Heart left ventricle (tissue), 13 donors: ENCODE results near the gene TMEM79.

Source experiments
- CTCF ChIP-seq, 12 donors: fragments of 200-600 bp; sonication (generic) in 4 of 12; IDR thresholded peaks; one replicate each; pipeline versions ENCODE4 v1.5.0 to v1.8.0; 2018 to 2022; ENCODE audit warnings: antibody characterized with exemption in 12 of 12, mild to moderate bottlenecking in 5 of 12
- POLR2A ChIP-seq, 2 donors: fragments of 450-650 bp; IDR thresholded peaks; one replicate each; pipeline ENCODE4 v1.6.1; 2017; ENCODE audit warnings: antibody characterized with exemption in 2 of 2, mild to moderate bottlenecking in 2 of 2, moderate library complexity in 2 of 2
- donor health status: ischemic (EF 13 %, LVEDD 7.1; RV severe dilation, severe dysfunction).
- donor health status: DM: no; HTN: yes; CAD: no.
- donor health status: DM: no; HTN: no; CAD: no.
- donor health status: ischemic (EF 25% LVEDD 6.9; RV normal size, moderate dysfunction).
- donor health status: ischemic (EF 25% LVEDD 5.7; RV mildly dilated, moderate dysfunction).
- donor health status: ischemic (EF 35%, LVEDD 5.7; RV mildly dilated, moderate dysfunction).
- donor health status: nonischemic (EF 11% LVEDD 7.7; RV severe dilation, severe dysfunction).
- donor health status: DM: yes; HTN: yes; CAD: no.
- donor health status: PGD.
- donor health status: ischemic (EF 29% LVEDD 5.4; RV normal size, mild dysfunction).
- donor health status: nonischemic (EF 23%, LVEDD 6.1; RV moderate dilation, normal function).

- TF ChIP-seq CTCF (IDR thresholded peaks at IDR 0.05) (no peak), POLR2A (IDR thresholded peaks at IDR 0.05) (no peak)
These were observed 632 bp downstream of the TMEM79 start for GRCh38 chr1:156284757-156285156.
